ENCODE measurements around the gene DAAM1.

Gene DAAM1

DNA sequence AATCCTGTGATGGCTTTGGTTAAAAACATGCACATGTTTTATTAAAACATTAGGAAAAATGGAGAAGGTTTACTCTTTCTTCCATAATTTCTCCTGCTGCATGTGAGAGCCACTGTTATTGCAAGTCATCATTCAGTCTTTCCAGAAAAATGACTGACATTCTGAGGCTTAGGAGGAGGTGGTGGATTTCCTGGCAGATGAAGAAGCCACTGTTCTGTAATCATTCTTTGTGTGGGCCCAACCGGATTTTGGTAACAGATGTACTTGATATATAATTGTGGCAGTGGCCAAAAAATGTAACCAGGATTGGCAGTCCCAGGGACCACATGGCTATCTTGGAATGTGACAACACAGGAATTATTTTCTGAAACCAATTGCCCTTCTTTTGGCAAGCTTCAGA is 120.2 kb downstream of the DAAM1 start:
- Histone ChIP-seq H3K27me3 (ENCODE audit: control insufficient read depth, insufficient read depth, low read length) (no peaks in the 10 kb centered on the region), H3K4me1 (ENCODE audit: control insufficient read depth, insufficient read depth, low read length) (peaks cover 48% of the 10 kb centered on the region), H3K4me3 (ENCODE audit: low read length) (no peak overlapping the region), H3K4me2 (ENCODE audit: low read length) (no peak overlapping the region), H3K36me3 (ENCODE audit: insufficient read depth, low read length) (no peaks in the 10 kb centered on the region), H3K9ac (ENCODE audit: low read depth, low read length) (no peak overlapping the region), H3K9me3 (replicated peaks; ENCODE audit: low read length) (no peaks in the 10 kb centered on the region)

DNA sequence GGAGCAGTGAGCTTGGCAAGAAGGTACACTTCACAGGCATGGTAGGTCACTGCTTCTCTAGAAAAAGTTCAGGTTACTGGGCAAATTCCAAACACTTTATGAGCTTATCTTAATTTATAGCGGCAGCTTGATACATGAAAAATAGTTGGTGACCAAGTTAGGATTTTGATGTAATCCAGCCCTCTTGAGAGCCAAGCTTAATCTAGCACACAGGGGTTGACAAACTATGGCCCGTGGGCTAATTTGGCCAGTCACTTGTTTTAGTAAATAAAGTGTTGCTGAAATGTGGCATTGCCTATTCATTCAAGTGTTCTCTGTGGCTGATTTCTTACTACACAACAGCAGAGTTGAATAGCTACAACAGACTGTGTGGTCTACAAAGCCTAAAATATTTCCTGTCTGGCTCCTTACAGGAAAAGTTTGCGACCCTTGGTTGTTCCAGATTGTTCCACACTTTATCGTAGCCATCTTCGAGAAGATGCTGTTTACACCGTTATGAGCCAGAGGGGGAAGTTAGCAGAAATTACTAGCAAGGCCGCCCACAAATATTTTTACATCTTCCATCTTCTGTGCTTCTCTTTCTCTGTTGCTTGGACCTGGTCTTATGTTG is 120.9 kb downstream of the DAAM1 start:
- H3K9ac ChIP-seq (ENCODE audit: low read depth, low read length) = no peak overlapping the region
- no peaks in the 10 kb centered on the region for H3K36me3 ChIP-seq (ENCODE audit: insufficient read depth, low read length)
- no peak overlapping the region for H3K4me2 ChIP-seq (ENCODE audit: low read length)
- H3K4me3 ChIP-seq (ENCODE audit: low read length) = no peak overlapping the region
- no peaks in the 10 kb centered on the region for H3K27me3 ChIP-seq (ENCODE audit: control insufficient read depth, insufficient read depth, low read length)
- no peaks in the 10 kb centered on the region for H3K9me3 ChIP-seq (replicated peaks; ENCODE audit: low read length)
- H3K4me1 ChIP-seq (ENCODE audit: control insufficient read depth, insufficient read depth, low read length) = peaks cover 48% of the 10 kb centered on the region

DNA sequence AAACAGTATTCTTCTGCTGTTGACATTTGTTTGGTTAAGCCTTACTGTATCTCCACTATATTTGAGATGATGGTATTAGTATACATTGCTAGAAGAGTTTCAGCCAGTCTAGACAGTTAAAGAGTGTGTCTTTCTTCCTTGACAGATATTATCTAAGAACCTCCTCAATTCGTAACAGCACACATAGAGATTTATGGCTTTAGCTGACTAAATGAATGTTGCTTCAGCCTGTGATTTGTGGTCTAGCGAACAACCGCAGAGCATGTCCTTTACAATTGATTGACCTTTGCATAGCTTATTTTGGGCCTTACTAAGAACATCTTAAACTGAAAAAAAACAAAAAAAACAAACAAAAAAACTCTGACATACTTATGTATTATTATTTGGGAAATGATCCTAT is 122.2 kb downstream of the DAAM1 start:
- H3K9ac ChIP-seq (ENCODE audit: low read depth, low read length) = no peak overlapping the region
- no peak overlapping the region for H3K4me2 ChIP-seq (ENCODE audit: low read length)
- no peaks in the 10 kb centered on the region for H3K27me3 ChIP-seq (ENCODE audit: control insufficient read depth, insufficient read depth, low read length)
- peaks cover 37% of the 10 kb centered on the region for H3K4me1 ChIP-seq (ENCODE audit: control insufficient read depth, insufficient read depth, low read length)
- H3K36me3 ChIP-seq (ENCODE audit: insufficient read depth, low read length) = no peaks in the 10 kb centered on the region
- no peak overlapping the region for H3K4me3 ChIP-seq (ENCODE audit: low read length)
- H3K9me3 ChIP-seq (replicated peaks; ENCODE audit: low read length) = no peaks in the 10 kb centered on the region

DNA sequence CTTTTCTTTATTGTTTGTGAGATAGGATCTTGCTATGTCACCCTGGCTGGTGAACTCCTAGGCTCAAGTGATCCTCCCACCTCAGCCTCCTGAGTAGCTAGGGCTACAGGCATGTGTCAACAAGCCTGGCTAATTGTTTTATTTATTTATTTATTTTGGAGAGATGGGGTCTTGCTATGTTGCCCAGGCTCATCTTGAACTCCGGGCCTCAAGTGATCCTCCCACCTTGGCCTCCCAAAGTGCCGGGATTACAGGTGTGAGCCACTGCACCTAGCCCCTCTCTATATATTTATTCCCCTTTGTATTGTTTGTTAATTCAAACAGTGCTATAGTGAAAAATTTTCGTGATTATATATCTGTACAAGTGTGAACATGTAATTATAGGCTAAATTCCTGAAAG is 123.3 kb downstream of the DAAM1 start:
- Histone ChIP-seq H3K36me3 (ENCODE audit: insufficient read depth, low read length) (no peaks in the 10 kb centered on the region), H3K4me2 (ENCODE audit: low read length) (no peak overlapping the region), H3K27me3 (ENCODE audit: control insufficient read depth, insufficient read depth, low read length) (no peaks in the 10 kb centered on the region), H3K4me1 (ENCODE audit: control insufficient read depth, insufficient read depth, low read length) (peaks cover 28% of the 10 kb centered on the region), H3K9me3 (replicated peaks; ENCODE audit: low read length) (no peaks in the 10 kb centered on the region), H3K4me3 (ENCODE audit: low read length) (no peak overlapping the region), H3K9ac (ENCODE audit: low read depth, low read length) (no peak overlapping the region)

DNA sequence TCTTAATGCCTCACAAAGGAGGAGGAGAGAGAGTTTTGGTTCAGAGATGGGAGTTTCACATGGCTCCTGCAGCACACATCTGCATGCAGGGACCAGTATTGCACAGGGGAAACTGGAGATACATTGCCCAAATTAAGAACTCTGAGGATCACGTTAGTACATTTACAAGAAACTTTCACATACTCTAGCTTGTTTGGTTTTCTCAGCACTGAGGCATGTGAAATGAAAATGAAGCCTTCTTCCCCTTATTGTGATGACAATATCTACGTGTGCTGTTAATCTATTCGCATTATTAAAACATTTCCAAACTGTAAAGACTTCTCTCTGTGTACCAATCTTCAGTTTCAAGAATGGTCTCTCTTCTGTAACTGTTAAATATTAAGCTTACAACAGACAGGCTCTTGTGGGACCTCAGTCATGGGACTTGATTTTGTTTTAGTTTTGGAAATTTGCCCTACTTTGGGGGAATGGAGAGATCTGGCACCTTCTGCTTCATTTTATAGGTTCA is 124.7 kb downstream of the DAAM1 start:
- no peaks in the 10 kb centered on the region for H3K27me3 ChIP-seq (ENCODE audit: control insufficient read depth, insufficient read depth, low read length)
- no peaks in the 10 kb centered on the region for H3K9me3 ChIP-seq (replicated peaks; ENCODE audit: low read length)
- H3K4me3 ChIP-seq (ENCODE audit: low read length) = no peak overlapping the region
- no peaks in the 10 kb centered on the region for H3K36me3 ChIP-seq (ENCODE audit: insufficient read depth, low read length)
- peaks cover 17% of the 10 kb centered on the region for H3K4me1 ChIP-seq (ENCODE audit: control insufficient read depth, insufficient read depth, low read length)
- H3K9ac ChIP-seq (ENCODE audit: low read depth, low read length) = no peak overlapping the region
- no peak overlapping the region for H3K4me2 ChIP-seq (ENCODE audit: low read length)

DNA sequence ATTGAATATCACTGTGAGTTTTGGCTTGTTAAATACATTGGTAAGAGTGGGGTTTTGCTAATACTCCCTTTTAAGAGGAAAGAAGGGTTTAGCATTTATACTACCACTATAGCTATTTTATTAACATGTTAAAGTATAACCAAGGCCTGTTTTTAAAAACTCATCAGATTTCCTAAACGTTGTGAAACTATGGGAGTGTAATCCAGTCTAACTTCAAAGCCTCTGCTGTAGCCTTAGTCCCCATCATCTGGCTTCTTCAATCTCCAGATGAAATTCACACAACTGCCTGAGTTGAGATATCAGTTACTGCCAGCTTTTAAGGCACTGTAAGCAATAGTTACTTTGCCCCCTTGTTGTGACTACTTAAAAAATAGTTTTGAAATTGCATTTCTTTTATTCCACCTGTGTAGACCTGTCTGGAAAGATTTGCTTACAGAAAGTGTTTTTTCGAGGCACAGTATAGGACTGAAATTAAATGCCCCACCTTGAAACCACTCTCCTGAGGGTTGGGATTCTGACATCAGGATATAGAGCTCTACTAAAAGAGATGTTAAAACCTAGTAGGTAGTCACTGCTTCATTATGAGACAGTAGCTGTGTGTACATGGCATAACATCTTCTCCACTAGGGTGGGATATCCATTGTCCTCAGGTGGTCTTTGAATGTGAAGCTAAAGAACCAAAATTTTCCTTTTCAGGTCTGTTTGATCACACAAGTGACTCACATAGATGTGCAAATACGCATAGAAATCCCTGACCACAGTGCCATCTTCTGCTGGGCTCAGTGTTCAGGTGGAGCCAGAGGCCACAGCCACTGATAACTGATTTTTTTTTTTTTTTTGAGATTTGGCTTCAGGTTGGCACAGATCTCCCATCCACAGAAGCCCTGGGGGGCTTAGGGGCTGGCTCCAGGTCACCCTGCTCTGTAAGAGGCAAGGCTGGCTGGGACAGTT is 125.5 kb downstream of the DAAM1 start:
- Histone ChIP-seq H3K9ac (ENCODE audit: low read depth, low read length) (no peak overlapping the region), H3K4me3 (ENCODE audit: low read length) (no peak overlapping the region), H3K4me1 (ENCODE audit: control insufficient read depth, insufficient read depth, low read length) (peaks cover 13% of the 10 kb centered on the region), H3K27me3 (ENCODE audit: control insufficient read depth, insufficient read depth, low read length) (no peaks in the 10 kb centered on the region), H3K9me3 (replicated peaks; ENCODE audit: low read length) (no peaks in the 10 kb centered on the region), H3K4me2 (ENCODE audit: low read length) (no peak overlapping the region), H3K36me3 (ENCODE audit: insufficient read depth, low read length) (no peaks in the 10 kb centered on the region)

DNA sequence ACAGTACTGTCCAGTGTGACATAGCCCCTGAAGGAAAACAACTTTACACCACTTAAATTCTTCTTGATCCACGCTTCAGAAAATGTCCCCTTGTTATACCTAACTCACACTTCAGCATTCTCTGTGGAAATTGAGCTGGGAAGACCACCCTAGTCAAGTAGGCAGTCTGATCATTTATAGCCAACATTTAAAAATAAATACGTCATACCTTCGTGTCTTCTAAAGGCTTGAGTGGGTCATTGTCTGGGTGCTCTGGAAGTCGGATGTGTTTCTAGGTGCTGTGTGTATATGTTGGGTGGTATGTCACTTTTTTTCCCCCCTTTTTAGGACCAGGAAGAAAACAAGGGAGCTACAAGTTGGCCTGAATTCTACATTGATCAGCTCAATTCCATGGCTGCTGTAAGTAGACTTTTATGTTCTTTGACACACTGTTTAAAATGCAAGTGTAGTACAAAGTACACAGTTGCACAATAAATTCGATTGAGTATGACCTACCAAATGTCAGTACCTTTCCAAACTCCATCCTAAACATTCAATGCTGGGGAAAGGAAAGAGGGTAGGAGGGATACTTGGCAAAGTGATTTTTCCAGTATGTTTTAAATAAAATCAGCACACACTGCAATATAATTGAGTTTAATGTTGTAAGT is 126.6 kb downstream of the DAAM1 start:
- Histone ChIP-seq H3K4me3 (ENCODE audit: low read length) (no peak overlapping the region), H3K9ac (ENCODE audit: low read depth, low read length) (no peak overlapping the region), H3K9me3 (replicated peaks; ENCODE audit: low read length) (no peaks in the 10 kb centered on the region), H3K4me2 (ENCODE audit: low read length) (no peak overlapping the region), H3K4me1 (ENCODE audit: control insufficient read depth, insufficient read depth, low read length) (peaks cover 11% of the 10 kb centered on the region), H3K36me3 (ENCODE audit: insufficient read depth, low read length) (no peaks in the 10 kb centered on the region), H3K27me3 (ENCODE audit: control insufficient read depth, insufficient read depth, low read length) (no peaks in the 10 kb centered on the region)

DNA sequence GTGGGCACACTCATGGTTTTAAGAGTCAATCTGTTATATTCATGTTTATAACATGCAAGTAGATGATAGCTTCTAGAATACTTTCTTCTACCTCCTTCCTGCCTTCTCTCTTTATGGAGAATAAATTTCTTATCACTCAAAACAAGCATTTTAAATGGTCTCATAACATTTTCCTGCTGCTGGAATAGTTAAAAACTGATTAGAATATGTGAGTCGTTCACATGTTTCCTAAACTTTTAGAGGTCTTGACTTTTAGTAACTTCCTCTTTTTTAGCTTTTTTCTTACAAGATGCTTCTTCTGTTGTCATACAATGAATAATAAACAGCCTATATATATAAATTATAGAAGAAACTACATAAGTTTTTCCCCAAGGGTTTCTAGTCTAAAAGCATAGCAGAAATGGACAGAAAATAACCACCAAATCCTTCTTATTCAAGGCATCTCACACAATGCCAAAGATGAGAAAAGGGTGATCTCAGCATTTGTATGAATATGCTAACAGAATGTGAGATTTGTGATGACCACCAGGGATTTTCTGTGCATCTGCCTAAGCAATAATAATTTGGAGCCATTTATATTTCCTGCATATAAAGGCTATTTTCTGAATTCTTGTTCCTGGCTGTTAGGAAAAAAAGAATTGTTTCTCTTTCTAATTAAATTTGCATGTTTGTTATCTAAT is 127.8 kb downstream of the DAAM1 start:
- peaks cover 19% of the 10 kb centered on the region for H3K4me1 ChIP-seq (ENCODE audit: control insufficient read depth, insufficient read depth, low read length)
- no peak overlapping the region for H3K4me3 ChIP-seq (ENCODE audit: low read length)
- H3K36me3 ChIP-seq (ENCODE audit: insufficient read depth, low read length) = no peaks in the 10 kb centered on the region
- H3K9me3 ChIP-seq (replicated peaks; ENCODE audit: low read length) = no peaks in the 10 kb centered on the region
- H3K4me2 ChIP-seq (ENCODE audit: low read length) = no peak overlapping the region
- H3K9ac ChIP-seq (ENCODE audit: low read depth, low read length) = no peak overlapping the region
- H3K27me3 ChIP-seq (ENCODE audit: control insufficient read depth, insufficient read depth, low read length) = no peaks in the 10 kb centered on the region

DNA sequence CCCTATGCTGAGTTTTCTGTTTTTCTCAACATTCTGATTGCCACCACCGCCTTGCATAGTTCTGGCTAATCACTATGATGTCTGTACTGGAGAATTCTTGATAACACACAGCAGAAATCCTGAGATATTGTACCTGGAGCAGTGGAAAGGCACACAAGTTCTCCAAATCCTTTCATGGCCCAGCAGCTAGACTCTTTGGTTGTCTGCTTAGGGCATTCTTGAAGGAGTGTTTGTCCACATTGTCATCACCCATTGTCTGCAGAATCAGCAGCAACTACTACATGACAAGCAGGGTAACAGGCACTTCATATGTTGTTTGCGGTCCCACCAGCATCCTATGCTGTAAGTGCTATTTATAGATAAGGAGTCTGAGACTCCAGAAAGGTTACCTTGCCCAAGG is 128.9 kb downstream of the DAAM1 start:
- no peaks in the 10 kb centered on the region for H3K27me3 ChIP-seq (ENCODE audit: control insufficient read depth, insufficient read depth, low read length)
- no peaks in the 10 kb centered on the region for H3K36me3 ChIP-seq (ENCODE audit: insufficient read depth, low read length)
- H3K4me1 ChIP-seq (ENCODE audit: control insufficient read depth, insufficient read depth, low read length) = peaks cover 26% of the 10 kb centered on the region
- no peak overlapping the region for H3K9ac ChIP-seq (ENCODE audit: low read depth, low read length)
- H3K4me3 ChIP-seq (ENCODE audit: low read length) = no peak overlapping the region
- no peak overlapping the region for H3K4me2 ChIP-seq (ENCODE audit: low read length)
- H3K9me3 ChIP-seq (replicated peaks; ENCODE audit: low read length) = no peaks in the 10 kb centered on the region

DNA sequence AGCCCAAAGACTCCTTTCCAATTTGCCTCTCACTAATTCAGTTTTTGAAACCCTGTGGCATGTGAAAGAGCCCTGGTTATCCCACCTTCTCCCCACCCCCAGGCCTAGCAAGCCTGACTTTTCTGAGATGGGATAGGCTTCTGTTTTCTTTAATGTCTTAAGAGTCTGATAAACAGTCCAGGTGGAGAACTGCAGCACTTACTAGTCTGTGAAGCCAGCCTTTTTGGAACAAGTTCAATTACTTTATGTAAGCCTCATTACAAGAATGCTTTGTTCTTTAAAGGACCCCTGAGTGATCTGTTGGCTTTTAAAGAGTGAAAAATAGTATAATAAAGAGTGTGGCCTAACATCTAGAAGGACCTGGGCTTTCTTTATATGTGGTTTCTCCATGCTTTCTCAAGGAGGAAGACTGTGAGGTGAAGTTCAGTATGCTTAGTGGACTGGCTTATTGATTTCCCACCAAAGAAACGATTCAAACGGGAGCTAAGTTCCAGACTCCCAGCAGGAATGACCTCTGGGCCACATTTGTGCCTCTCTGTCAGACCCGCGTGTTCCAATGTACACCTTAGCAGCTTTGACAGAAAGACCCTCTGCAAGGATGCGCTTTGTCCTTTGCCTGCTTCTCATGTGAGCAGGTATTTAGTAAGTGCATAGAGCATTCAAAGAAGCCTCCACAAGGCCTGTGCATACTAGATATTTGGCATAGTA is 129.5 kb downstream of the DAAM1 start:
- Histone ChIP-seq H3K36me3 (ENCODE audit: insufficient read depth, low read length) (no peaks in the 10 kb centered on the region), H3K9me3 (replicated peaks; ENCODE audit: low read length) (no peaks in the 10 kb centered on the region)

More for the DNA sequence above, 129.5 kb downstream of the DAAM1 start:
- no peaks in the 10 kb centered on the region for H3K27me3 ChIP-seq (ENCODE audit: control insufficient read depth, insufficient read depth, low read length)
- H3K4me2 ChIP-seq (ENCODE audit: low read length) = no peak overlapping the region
- H3K9ac ChIP-seq (ENCODE audit: low read depth, low read length) = no peak overlapping the region
- peaks cover 26% of the 10 kb centered on the region for H3K4me1 ChIP-seq (ENCODE audit: control insufficient read depth, insufficient read depth, low read length)
- H3K4me3 ChIP-seq (ENCODE audit: low read length) = no peak overlapping the region

All from skeletal muscle satellite cell (primary cell).